Adrenal gland (tissue), 12 donors: ENCODE results near the gene EVC. TPM values are rescaled to one million over a fixed set of nuclear protein-coding genes. Genes with fewer than 3 reads are reported as not detected.

ENCODE experiments used
- DNase-seq, 7 donors: peaks; one replicate each; pipeline ENCODE4 v3.0.0-alpha.2; 2019 to 2020
- H3K27ac ChIP-seq, 5 donors: fragments of 200-600 bp; sonication (generic) in 4 of 5; 1 replicate in 3 of 5; 2 replicates in 2 of 5; pipeline versions ENCODE4 v1.5.1 to v1.8.0; 2016 to 2020; ENCODE audit warnings: mild to moderate bottlenecking in 1 of 5
- H3K27me3 ChIP-seq: fragments of 200-600 bp; 2 replicates; pipeline ENCODE4 v1.8.0; 2021
- H3K36me3 ChIP-seq, 2 donors: fragments of 200-600 bp; replicated peaks in 1 of 2; 1 replicate in 1 of 2; 2 replicates in 1 of 2; pipeline versions ENCODE4 v1.5.1 to v1.8.0; 2018 to 2022
- H3K4me1 ChIP-seq, 2 donors: fragments of 200-600 bp; replicated peaks in 1 of 2; 1 replicate in 1 of 2; 2 replicates in 1 of 2; pipeline versions ENCODE4 v1.5.1 to v1.8.0; 2018 to 2021
- H3K4me3 ChIP-seq, 4 donors: fragments of 200-600 bp; sonication (generic) in 3 of 4; one replicate each; pipeline ENCODE4 v1.5.1; 2016 to 2018
- H3K9me3 ChIP-seq, 3 donors: fragments of 200-600 bp; sonication (generic) in 1 of 3; replicated peaks in 1 of 3; 1 replicate in 2 of 3; 2 replicates in 1 of 3; pipeline versions ENCODE4 v1.5.1 to v1.8.0; 2016 to 2021
- CTCF ChIP-seq, 6 experiments: fragments of 450-650 bp in 4 of 6; fragments of 200-600 bp in 2 of 6; sonication (generic) in 1 of 6; IDR thresholded peaks; 1 replicate in 5 of 6; 2 replicates in 1 of 6; pipeline versions ENCODE4 v1.5.1 to v1.8.0; 2016 to 2021; ENCODE audit warnings: antibody characterized with exemption in 6 of 6, mild to moderate bottlenecking in 2 of 6, moderate library complexity in 1 of 6
- POLR2A ChIP-seq, 2 donors: fragments of 450-650 bp; IDR thresholded peaks; one replicate each; pipeline ENCODE4 v1.6.1; 2017; ENCODE audit warnings: antibody characterized with exemption in 2 of 2, mild to moderate bottlenecking in 2 of 2, moderate library complexity in 1 of 2
- WGBS, 4 donors: extraction: QIAGEN DNeasy Blood & Tissue Kit in 2 of 4; methylation state at CpG; one replicate each; pipeline versions ENCODE4 v1.1.5 to v1.1.7; 2013 to 2017; 5-methylcytosine and 5-hydroxymethylcytosine counted together
- intact Hi-C, 2 donors: fragments of 100-400 bp; cut with DNase I; formaldehyde crosslinking; loops; one replicate each; pipeline versions ENCODE4 v1.14.1 to v1.15.0; 2022 to 2023
- polyA plus RNA-seq, 3 donors: library from polyadenylated mRNA; stranded (reverse); fragments of 200-250 nt in 2 of 3; fragments of 350-450 nt in 1 of 3; fragmentation: Illumina TruSeq in 1 of 3; extraction: RNeasy Lipid Tissue Mini Kit (QIAGEN cat#74804) in 1 of 3; gene quantifications; one replicate each; pipeline ENCODE4 v1.2.3, GENCODE V29; 2013 to 2014
- total RNA-seq, 9 donors: library from RNA; depleted of rRNA in 4 of 9; stranded (reverse); fragments of >200 nt in 4 of 9; fragments of 120-200 nt in 1 of 9; fragmentation: NEBNext Ultra II Directional in 1 of 9; extraction: Animal tissue kit (Norgen Biotek cat#: 25700) in 1 of 9; gene quantifications; one replicate each; pipeline versions ENCODE4 v1.1.0 to v1.2.4, GENCODE V29; 2013 to 2023
- donor health status: healthy with polysubstance abuse.
- donor health status: Bipolar disorder and iron deficiency.
- donor health status: DM: yes; HTN: yes; CAD: no.
- donor health status: DM: no; HTN: no; CAD: no.
- donor health status: DM: no; HTN: no; CAD: no.
- donor health status: DM: yes; HTN: yes; CAD: no.

The EVC gene
- total and polyA plus RNA-seq, 12 donors, result 1.0 to 23.7 (median 10.1) TPM

GRCh38 chr4:5816851-5817375 is 105.9 kb downstream of the EVC start:
- intact Hi-C loops, result loop anchor here in 1 of 2 donors (10.0 kb wide), 1 partner anchor 772 kb away; no protein-coding TSS in a partner anchor
- WGBS, 4 donors, result 89 to 93% (median 92%) methylated on average over 3 to 12 of the region's 12 CpGs
- H3K36me3 ChIP-seq, result peaks cover 0 to 3% of the 10 kb centered on the region in 2 donors

GRCh38 chr4:5821665-5822358 is 110.8 kb downstream of the EVC start:
- Histone ChIP-seq H3K4me1 (no peaks in the 10 kb centered on the region), H3K27me3 (no peaks in the 10 kb centered on the region), H3K9me3 (no peaks in the 10 kb centered on the region), H3K27ac (no peak overlapping the region), H3K4me3 (no peak overlapping the region), H3K36me3 (peaks cover 0 to 3% of the 10 kb centered on the region in 2 donors)
- TF ChIP-seq POLR2A (IDR thresholded peaks at IDR 0.05), result no peak
- peak in 5 of 6 experiments; percentile 15 to 43 (median 22) for TF ChIP-seq CTCF (IDR thresholded peaks at IDR 0.05)
- WGBS, 4 donors, result 68 to 80% (median 74%) methylated on average over 17 to 18 of the region's 18 CpGs
- no peak for DNase-seq
- intact Hi-C loops, result no loop called here

More at GRCh38 chr4:5816851-5817375, 105.9 kb downstream of the EVC start:
- no peaks in the 10 kb centered on the region for H3K9me3 ChIP-seq
- TF ChIP-seq POLR2A (IDR thresholded peaks at IDR 0.05) (no peak), CTCF (IDR thresholded peaks at IDR 0.05) (no peak)
- no peak overlapping the region for H3K4me3 ChIP-seq
- H3K4me1 ChIP-seq, result no peaks in the 10 kb centered on the region
- H3K27me3 ChIP-seq, result no peaks in the 10 kb centered on the region
- H3K27ac ChIP-seq, result no peak overlapping the region
- no peak for DNase-seq

- H3K4me3 ChIP-seq, result no peak overlapping the region
- H3K27me3 ChIP-seq, result no peaks in the 10 kb centered on the region
- peaks cover 0 to 3% of the 10 kb centered on the region in 2 donors for H3K36me3 ChIP-seq
- H3K27ac ChIP-seq, result no peak overlapping the region
- TF ChIP-seq POLR2A (IDR thresholded peaks at IDR 0.05) (no peak), CTCF (IDR thresholded peaks at IDR 0.05) (no peak)
- 69 to 81% (median 73%) methylated on average over 5 of the region's 5 CpGs for WGBS, 4 donors
- no peaks in the 10 kb centered on the region for H3K4me1 ChIP-seq
- intact Hi-C loops, result no loop called here
- no peaks in the 10 kb centered on the region for H3K9me3 ChIP-seq
- DNase-seq, result no peak
These were observed 111.6 kb downstream of the EVC start for GRCh38 chr4:5822619-5823018.

GRCh38 chr4:5823542-5824211 is 112.7 kb downstream of the EVC start:
- WGBS, 4 donors, result 83 to 93% (median 88%) methylated on average over 10 of the region's 10 CpGs
- Histone ChIP-seq H3K27ac (no peak overlapping the region), H3K4me1 (no peaks in the 10 kb centered on the region), H3K9me3 (no peaks in the 10 kb centered on the region), H3K4me3 (no peak overlapping the region), H3K36me3 (peaks cover 0 to 3% of the 10 kb centered on the region in 2 donors), H3K27me3 (no peaks in the 10 kb centered on the region)
- intact Hi-C loops, result no loop called here
- DNase-seq, result no peak
- TF ChIP-seq CTCF (IDR thresholded peaks at IDR 0.05), result no peak
- TF ChIP-seq POLR2A (IDR thresholded peaks at IDR 0.05), result no peak
